HG02970 (cell line): Measurements from ENCODE around the gene TAB2.

Source experiments
- ATAC-seq: cut with Tn5 transposase; IDR thresholded peaks from one replicate; pipeline ENCODE4 v1.9.1; 2021; ENCODE audit warnings: mild to moderate bottlenecking, moderate library complexity, moderate number of reproducible peaks; ENCODE audit not compliant: unreplicated experiment, low FRiP score

Gene TAB2

GRCh38 chr6:149317644-149318571 lies at the start of gene TAB2:
TAB2 (plus strand) TSS chr6:149317712; CDS start chr6:149369998, 52,286 bp downstream.
- peak; percentile 32 for ATAC-seq

GRCh38 chr6:149268146-149268545 lies 49.4 kb upstream of the TAB2 start:
- ATAC-seq = no peak

GRCh38 chr6:149268768-149269167 lies 48.7 kb upstream of the TAB2 start:
- ATAC-seq = no peak

GRCh38 chr6:149270616-149271015 lies 46.9 kb upstream of the TAB2 start:
- ATAC-seq = no peak

- no peak for ATAC-seq
Measured at GRCh38 chr6:149271348-149272340, 45.9 kb upstream of the TAB2 start.

GRCh38 chr6:149273318-149273717 lies 44.2 kb upstream of the TAB2 start:
- ATAC-seq = no peak

- ATAC-seq = no peak
Measured at GRCh38 chr6:149275621-149276020, 41.9 kb upstream of the TAB2 start.

GRCh38 chr6:149277621-149278020 lies 39.9 kb upstream of the TAB2 start:
- ATAC-seq = no peak

GRCh38 chr6:149278997-149279396 lies 38.5 kb upstream of the TAB2 start:
- ATAC-seq = no peak

- no peak for ATAC-seq
Measured at GRCh38 chr6:149284904-149285303, 32.6 kb upstream of the TAB2 start.

- ATAC-seq = no peak
Measured at GRCh38 chr6:149285626-149286025, 31.9 kb upstream of the TAB2 start.

GRCh38 chr6:149286905-149287304 lies 30.6 kb upstream of the TAB2 start:
- ATAC-seq = no peak

GRCh38 chr6:149289192-149289781 lies 28.2 kb upstream of the TAB2 start:
- ATAC-seq = no peak

GRCh38 chr6:149289966-149290365 lies 27.5 kb upstream of the TAB2 start:
- ATAC-seq = no peak

GRCh38 chr6:149293244-149293643 lies 24.3 kb upstream of the TAB2 start:
- no peak for ATAC-seq

GRCh38 chr6:149300563-149300962 lies 16.9 kb upstream of the TAB2 start:
- ATAC-seq = no peak

GRCh38 chr6:149302723-149303122 lies 14.8 kb upstream of the TAB2 start:
- no peak for ATAC-seq

GRCh38 chr6:149303468-149303867 lies 14.0 kb upstream of the TAB2 start:
- ATAC-seq = no peak

- ATAC-seq = no peak
Measured at GRCh38 chr6:149305372-149305771, 12.1 kb upstream of the TAB2 start.

- ATAC-seq = no peak
Measured at GRCh38 chr6:149306967-149307366, 10.5 kb upstream of the TAB2 start.

- no peak for ATAC-seq
Measured at GRCh38 chr6:149311293-149311692, 6.2 kb upstream of the TAB2 start.
